ENCODE results near the gene TRAPPC2. TPM values are rescaled to one million over a fixed set of nuclear protein-coding genes. Genes with fewer than 3 reads are reported as not detected.

TRAPPC2 gene
- 10 to 100 TPM; 17.0 to 22.3 (median 17.8) TPM for polyA plus RNA-seq (ENCODE audit: insufficient read depth in 1 of 5, insufficient read length in 5 of 5, low replicate concordance in 1 of 5)
- long read RNA-seq, donor 1, partial matches to known transcripts: 0 of 2 reads
- long read RNA-seq, donor 1, other reads (novel, unspliced or antisense): 0 of 2 reads
- long read RNA-seq, donor 2, partial matches to known transcripts: 0 of 4 reads
- long read RNA-seq, donor 2, other reads (novel, unspliced or antisense): 0 of 4 reads
- long read RNA-seq, donor 3, partial matches to known transcripts: 0 of 2 reads
- long read RNA-seq, donor 3, other reads (novel, unspliced or antisense): 0 of 2 reads
- long read RNA-seq, donor 4, partial matches to known transcripts: 0 of 1 reads
- long read RNA-seq, donor 4, other reads (novel, unspliced or antisense): 0 of 1 reads
- long read RNA-seq, donor 5, partial matches to known transcripts: 5 of 9 reads
- long read RNA-seq, donor 5, other reads (novel, unspliced or antisense): 0 of 9 reads
- long read RNA-seq, donor 6, partial matches to known transcripts: 0 of 4 reads
- long read RNA-seq, donor 6, other reads (novel, unspliced or antisense): 0 of 4 reads
- long read RNA-seq, donor 7, partial matches to known transcripts: 0 of 2 reads
- long read RNA-seq, donor 7, other reads (novel, unspliced or antisense): 0 of 2 reads
- long read RNA-seq, donor 8, partial matches to known transcripts: 0 of 2 reads
- long read RNA-seq, donor 8, other reads (novel, unspliced or antisense): 0 of 2 reads

DNA sequence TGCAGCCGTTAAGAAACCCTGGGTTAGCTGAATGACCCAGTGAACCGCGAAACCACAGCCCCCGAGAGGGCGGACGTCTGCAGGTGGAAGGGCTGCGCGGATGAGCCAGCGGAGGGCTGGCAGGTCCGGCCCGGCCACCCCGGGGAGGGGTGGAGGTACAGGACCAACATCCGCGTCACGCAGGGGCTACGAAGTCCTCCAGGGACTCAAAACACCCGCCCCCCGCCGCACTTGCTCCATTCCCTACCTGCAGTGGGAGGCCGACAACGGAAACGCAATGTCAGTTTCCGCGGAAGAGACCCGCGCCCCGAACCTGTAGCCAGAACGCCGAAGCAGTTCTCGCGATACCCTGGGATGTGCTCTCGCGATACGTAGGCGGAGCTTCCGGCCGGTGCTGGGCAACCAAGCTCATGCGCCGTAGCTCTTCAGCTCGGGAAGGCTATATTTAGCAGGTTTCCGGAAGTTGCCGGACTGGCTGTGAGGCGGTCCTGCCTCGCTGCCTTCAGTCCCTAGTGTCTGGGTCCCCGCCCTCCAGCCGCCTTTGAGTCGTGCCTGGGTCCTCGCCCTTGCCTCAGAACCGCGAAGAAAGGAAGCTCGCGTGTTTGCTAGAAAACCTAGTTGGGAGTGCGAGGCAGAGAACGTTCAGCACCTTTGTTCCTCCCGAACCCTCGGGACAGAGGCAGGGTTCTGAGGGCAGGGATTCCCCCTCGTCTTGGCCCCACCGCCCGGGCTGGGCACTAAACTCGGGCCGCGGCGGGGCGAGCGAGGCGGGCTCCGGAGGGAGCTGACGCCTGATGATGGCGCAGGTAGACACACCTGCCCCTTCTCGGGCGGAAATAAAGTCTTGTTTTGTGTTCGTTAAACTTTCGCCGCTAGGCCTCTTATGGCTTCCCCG is at the start of gene TRAPPC2, which contains the start of gene OFD1:
TSS of gene TRAPPC2 (minus strand) at position 343 of the 895 bp plus-strand sequence. CDS start 14,657 bp downstream, outside the sequence.
TSS of gene OFD1 (plus strand) at position 471 of the 895 bp plus-strand sequence. CDS start at position 795, 324 bp downstream.
- DNase-seq: peak; percentile 92 to 94

DNA sequence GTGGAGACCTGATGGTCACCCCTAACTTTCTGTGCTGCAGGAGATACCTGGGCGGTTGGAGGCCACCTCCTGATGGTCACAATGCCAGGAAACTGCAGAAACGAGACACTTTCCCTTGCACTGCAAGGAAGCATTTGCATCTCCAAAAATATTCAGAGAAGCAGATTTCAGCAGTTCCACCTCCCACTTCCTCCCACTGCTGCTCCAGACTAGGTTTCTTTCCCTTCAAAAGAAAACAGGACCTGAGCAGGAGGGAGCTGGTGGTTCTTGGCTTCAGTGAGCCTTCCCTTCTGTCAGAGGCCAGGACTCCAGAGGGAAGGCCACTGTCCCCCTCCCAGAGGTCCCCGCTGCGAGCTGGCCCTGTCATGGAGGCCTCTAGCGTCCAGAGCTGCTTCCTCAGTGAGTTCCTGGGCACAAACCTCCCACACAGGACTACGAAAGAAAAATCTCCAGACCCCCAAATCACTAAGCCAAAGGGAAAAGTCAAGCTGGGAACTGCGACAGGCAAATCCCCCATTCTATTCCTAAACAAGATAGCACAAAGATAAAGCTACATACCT is 46.5 kb upstream of the TRAPPC2 start:
- DNase-seq: no peak

GRCh38 chrX:13778916-13779315 is 44.5 kb upstream of the TRAPPC2 start:
- no peak for DNase-seq

- DNase-seq: no peak
These were observed 42.0 kb upstream of the TRAPPC2 start for GRCh38 chrX:13776387-13776786.

GRCh38 chrX:13775837-13776236 is 41.4 kb upstream of the TRAPPC2 start:
- DNase-seq: no peak

DNA sequence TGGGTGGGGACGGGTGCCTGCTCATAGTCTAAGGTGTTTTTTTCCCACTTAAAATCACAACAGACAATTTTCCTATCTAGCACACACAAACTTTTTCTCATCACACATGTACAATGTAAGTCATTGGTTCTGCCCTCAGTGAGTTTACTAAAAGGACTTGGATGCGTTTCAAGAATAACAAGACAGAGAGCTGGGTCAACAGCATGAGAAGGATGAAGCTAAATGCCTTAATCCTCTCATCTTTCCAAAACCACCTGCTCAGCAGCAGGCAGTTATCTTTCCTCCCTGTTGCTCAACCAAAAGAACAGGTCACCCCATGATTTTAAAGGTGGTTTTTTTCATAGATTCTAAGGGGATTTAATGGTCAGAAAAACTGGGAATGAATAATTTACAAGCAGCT is 40.3 kb upstream of the TRAPPC2 start:
- DNase-seq: no peak

- no peak for DNase-seq
These were observed 35.7 kb upstream of the TRAPPC2 start for GRCh38 chrX:13770013-13770535.

GRCh38 chrX:13768939-13769338 is 34.5 kb upstream of the TRAPPC2 start:
- no peak for DNase-seq

DNA sequence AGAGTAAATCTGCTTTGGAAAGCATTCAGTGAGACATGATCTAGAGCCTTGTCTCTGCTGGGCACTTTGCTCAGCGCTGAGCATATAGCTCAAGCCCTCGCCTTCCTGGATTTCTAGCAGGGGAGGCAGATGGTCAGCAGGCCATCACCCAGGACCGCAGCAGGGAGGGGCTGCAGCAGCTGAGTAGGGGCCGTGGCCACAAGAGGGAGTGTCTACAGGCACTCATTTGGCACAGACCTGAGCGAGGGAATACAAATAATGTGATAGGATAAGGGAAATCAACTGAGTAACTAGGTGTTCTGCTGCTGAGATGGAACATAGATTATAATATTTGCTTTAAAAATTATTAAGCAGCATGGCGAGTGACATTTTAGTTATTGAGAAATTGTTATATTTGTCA is 30.3 kb upstream of the TRAPPC2 start:
- DNase-seq: no peak

- DNase-seq: no peak
These were observed 29.9 kb upstream of the TRAPPC2 start for GRCh38 chrX:13764281-13764680.

DNA sequence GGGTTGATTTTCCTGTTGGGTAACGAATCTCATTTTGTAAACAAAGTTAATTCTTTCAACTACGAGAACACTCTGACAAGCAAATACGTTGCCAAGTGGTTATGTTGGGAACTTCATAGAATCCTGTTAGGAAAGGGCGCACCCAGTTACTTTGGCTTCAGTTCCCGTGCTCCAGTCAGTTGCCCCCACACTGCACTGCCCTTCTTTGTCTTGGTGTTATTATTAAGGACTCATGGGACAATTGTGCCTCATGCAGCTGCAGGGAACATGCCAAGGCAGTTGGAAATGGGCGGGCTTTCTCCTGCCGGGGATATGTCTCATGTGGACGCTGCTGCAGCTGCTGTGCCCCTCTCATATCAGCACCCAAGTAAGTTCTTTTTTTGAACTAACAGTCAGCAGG is 29.1 kb upstream of the TRAPPC2 start:
- no peak for DNase-seq

DNA sequence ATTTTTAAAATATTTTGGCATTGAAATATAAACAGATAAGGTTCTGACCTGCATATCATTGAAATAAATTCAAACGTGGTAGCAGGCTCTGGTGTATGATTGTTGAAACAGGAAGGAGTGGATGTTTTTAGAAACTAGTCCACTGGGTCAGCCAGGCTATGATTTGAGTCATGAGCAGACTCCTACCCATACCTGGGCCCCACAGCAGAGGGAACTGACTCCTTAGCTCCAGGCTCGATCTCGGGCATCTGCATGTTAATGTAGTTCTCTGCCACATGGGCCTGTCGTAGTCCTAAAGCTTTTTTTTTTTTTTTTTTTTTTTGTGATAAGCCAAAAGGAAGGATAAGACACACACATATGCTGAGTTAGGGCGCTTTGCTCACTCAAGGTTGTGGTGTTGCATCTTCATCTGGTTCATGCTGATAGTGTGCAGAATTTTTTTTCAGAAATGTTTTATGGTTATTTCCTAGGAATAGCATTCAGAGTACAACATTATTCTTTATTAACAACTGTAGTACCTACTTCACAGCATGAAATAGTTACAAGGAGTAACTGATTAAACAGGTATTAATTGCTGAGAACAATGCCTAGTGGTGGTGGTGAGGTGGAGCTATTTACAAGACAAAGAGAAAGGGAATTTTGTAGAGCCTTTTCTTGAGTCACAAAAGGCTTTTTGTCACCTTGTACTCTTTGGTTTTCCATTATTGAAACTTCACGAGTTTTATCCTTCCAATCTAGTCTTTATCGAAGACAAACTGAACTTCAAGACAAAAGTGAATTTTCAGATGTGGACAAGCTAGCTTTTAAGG is 27.4 kb upstream of the TRAPPC2 start:
- peak in 1 of 2 donors; percentile 25 for DNase-seq

DNA sequence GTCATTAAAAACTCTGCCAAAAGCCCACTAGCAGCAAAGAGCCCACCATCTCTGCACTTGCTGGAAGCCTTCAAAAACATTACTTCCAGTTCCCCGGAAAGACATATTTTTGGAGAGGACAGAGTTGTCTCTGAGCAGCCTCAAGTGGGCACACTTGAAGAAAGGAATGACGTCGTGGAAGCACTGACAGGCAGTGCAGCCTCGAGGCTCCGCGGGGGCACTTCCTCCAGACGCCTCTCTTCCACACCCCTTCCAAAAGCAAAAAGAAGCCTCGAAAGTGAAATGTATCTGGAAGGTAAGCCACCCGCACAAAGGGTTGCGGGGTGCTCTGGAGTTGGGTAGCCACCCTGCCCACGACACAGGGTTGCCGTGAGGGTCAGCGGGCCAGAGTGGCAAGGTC is 26.0 kb upstream of the TRAPPC2 start:
- no peak for DNase-seq

DNA sequence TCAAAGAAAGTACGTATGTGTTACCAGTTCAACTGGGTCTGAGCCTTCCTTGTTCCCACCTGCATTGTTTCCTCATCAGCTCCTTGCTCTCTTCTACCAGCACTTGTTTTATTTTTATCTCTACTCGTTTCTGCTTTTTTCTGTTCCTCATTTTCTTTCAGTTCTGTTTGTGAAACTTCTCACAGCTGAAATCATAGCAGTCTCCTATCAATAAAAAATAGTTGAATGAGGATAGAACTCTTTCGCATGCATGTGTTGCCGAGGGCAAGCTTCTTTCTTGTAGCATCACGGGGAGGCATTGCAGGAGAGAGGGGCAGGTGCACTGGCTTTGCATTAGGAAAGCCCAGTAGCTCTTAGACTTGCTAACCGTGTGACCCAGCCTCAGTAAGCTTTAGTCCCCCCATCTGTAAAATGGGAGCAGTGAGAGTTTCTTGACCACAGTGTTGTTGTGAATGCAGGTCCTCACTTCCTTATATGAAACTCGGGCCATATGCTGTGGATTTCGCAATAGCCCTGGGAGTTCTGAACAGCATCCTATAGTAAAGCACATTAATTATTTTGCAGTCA is 24.8 kb upstream of the TRAPPC2 start:
- no peak for DNase-seq

DNA sequence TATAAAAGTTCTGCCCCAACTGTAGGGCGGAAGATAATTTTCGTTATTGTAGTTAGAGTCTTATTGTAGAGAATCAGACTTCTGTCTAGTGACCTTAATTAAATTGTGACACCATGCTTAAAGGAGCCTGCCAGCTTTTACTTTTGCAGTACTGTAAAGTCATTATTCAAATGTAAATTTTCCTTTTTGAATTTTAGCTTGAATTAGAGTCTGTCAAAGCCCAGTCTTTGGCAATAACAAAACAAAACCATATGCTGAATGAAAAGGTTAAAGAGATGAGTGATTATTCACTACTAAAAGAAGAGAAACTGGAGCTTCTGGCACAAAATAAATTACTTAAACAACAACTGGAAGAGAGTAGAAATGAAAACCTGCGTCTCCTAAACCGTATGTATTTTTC is 22.0 kb upstream of the TRAPPC2 start:
- DNase-seq: no peak

DNA sequence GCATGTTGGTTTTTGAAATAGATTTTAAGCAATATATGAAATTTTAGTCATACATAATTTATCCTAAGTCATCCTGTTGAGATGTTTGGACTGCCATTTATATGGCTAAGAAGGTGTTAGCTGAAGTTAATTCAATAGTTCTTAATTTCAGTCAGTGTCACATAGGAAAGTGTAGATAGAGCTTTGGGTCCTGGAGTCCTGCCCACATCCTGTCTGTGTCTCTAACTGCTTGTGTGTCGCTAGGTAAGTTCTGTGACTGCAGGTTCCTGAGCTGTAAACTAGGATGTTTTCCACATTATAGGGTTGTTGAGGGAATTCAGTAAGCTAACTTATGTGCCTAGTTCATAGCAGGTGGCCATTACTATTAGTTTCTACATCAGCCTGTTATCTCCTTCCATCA is 20.8 kb upstream of the TRAPPC2 start:
- no peak for DNase-seq

DNA sequence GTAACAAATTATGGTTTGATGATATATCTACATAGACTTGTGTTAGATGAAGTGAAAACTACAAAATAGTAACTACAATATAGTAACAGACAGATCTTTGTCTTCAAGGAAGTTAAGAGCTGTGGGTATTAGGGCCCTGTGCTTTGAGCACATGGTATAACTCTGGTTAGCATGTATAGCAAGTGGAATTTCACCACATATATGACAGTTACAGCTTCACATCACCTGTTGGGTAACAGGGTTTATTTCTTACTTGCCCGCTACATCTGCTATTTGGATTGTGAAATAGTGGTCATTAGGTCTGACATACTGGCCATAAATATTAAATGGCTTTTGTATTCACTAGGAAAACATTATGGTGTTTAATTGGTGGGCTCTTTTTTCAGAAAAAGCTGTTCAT is 20.3 kb upstream of the TRAPPC2 start:
- DNase-seq: no peak

- no peak for DNase-seq
These were observed 18.2 kb upstream of the TRAPPC2 start for GRCh38 chrX:13752646-13753045.

DNA sequence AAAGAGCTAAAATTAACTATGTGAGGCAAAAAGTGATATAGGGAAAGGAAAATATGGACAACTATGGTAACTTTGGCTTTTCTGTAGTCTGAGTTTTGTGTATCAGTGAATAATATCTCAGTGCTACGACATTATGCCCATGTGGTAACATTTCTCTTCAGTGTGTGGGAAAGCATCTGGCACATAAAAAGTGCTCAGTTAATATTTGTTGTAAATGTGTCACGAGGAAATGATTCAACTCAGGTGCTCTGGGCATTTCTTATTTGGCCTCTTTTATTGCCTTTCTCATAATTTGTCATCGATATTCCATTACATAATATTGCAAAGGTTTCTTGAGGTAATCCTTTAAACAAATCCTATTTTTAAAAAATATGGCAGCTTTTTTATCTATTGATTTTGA is 17.7 kb upstream of the TRAPPC2 start:
- no peak for DNase-seq

GRCh38 chrX:13750812-13751211 is 16.4 kb upstream of the TRAPPC2 start:
- DNase-seq: no peak

All from right lung (tissue), 10 donors.